Tibial nerve (tissue), 4 donors: Measurements from ENCODE around the gene RAB3C.

Source experiments
- EP300 ChIP-seq, 2 donors: sonication (generic); formaldehyde crosslinking; IDR thresholded peaks; one replicate each; pipeline ENCODE4 v1.6.1; 2017; ENCODE audit warnings: antibody characterized with exemption in 2 of 2, mild to moderate bottlenecking in 1 of 2
- POLR2A ChIP-seq, 2 donors: fragments of 450-650 bp; IDR thresholded peaks; one replicate each; pipeline ENCODE4 v1.6.1; 2017; ENCODE audit warnings: antibody characterized with exemption in 2 of 2, mild to moderate bottlenecking in 2 of 2, moderate library complexity in 2 of 2
- TF ChIP-seq, protein P1 (sequence below), 5 experiments: fragments of 200-600 bp in 3 of 5; fragments of 450-650 bp in 2 of 5; sonication (generic) in 3 of 5; IDR thresholded peaks; one replicate each; pipeline ENCODE4 v1.5.1; 2016 to 2019; ENCODE audit warnings: antibody characterized with exemption in 5 of 5, mild to moderate bottlenecking in 3 of 5, moderate library complexity in 2 of 5

- TF ChIP-seq, protein P1, sequence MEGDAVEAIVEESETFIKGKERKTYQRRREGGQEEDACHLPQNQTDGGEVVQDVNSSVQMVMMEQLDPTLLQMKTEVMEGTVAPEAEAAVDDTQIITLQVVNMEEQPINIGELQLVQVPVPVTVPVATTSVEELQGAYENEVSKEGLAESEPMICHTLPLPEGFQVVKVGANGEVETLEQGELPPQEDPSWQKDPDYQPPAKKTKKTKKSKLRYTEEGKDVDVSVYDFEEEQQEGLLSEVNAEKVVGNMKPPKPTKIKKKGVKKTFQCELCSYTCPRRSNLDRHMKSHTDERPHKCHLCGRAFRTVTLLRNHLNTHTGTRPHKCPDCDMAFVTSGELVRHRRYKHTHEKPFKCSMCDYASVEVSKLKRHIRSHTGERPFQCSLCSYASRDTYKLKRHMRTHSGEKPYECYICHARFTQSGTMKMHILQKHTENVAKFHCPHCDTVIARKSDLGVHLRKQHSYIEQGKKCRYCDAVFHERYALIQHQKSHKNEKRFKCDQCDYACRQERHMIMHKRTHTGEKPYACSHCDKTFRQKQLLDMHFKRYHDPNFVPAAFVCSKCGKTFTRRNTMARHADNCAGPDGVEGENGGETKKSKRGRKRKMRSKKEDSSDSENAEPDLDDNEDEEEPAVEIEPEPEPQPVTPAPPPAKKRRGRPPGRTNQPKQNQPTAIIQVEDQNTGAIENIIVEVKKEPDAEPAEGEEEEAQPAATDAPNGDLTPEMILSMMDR (IDR thresholded peaks at IDR 0.05), result no peak
- no peak for TF ChIP-seq POLR2A (IDR thresholded peaks at IDR 0.05)
- TF ChIP-seq EP300 (IDR thresholded peaks at IDR 0.05), result no peak
Measured at GRCh38 chr5:58786035-58786434, 203.2 kb downstream of the RAB3C start.
